GM19455 (cell line): ENCODE data around the gene PPP4R3A.
"Not testable (repeated sequence)": the region's sequence is repeated elsewhere in the genome, so short reads cannot be mapped to it uniquely, and the experiment has no call there.

Experiments used
- ATAC-seq: cut with Tn5 transposase; IDR thresholded peaks from one replicate; pipeline ENCODE4 v1.9.1; 2021; ENCODE audit not compliant: unreplicated experiment

Gene PPP4R3A

DNA sequence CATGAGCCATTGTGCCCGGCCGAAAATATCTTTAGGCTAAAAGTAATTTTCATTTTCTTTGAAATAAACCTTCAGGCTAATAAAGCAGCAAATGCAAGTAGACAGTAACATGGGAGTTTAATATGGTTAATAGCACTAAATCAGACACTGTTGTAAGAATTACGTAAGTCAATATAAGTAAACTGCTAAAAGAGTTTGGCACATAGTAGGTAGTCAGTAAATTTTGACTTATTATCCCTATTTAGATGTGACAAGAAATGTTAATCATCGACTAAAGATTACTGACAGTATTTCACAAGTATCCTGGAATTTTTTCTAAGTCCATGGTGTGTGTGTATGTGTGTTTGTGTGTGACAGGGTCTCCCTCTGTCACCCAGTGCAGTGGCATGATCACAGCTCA, 3.9 kb downstream of the PPP4R3A start:
- ATAC-seq, result no peak

DNA sequence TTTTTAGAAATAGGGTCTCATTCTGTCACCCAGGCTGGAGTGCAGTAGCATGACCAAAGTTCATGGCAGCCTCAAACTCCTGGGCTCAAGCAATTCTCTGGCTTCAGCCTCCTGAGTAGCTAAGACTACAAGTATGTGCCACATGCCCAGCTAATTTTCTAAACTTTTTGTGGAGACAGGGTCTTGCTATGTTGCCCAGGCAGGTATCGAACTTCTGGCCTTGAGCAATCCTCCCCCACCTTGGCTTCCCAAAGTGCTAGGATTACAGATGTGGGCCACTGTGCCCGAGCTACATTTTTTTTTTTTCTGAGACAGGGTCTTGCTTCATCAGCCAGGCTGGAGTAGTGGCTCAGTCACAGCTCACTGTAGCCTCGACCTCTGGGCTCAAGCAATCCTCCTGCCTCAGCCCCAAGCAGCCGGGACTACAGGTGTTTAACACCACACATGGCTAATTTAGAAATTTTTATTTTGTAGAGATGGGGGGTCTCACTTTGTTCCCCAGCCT, 7.1 kb downstream of the PPP4R3A start:
- ATAC-seq, result no peak

DNA sequence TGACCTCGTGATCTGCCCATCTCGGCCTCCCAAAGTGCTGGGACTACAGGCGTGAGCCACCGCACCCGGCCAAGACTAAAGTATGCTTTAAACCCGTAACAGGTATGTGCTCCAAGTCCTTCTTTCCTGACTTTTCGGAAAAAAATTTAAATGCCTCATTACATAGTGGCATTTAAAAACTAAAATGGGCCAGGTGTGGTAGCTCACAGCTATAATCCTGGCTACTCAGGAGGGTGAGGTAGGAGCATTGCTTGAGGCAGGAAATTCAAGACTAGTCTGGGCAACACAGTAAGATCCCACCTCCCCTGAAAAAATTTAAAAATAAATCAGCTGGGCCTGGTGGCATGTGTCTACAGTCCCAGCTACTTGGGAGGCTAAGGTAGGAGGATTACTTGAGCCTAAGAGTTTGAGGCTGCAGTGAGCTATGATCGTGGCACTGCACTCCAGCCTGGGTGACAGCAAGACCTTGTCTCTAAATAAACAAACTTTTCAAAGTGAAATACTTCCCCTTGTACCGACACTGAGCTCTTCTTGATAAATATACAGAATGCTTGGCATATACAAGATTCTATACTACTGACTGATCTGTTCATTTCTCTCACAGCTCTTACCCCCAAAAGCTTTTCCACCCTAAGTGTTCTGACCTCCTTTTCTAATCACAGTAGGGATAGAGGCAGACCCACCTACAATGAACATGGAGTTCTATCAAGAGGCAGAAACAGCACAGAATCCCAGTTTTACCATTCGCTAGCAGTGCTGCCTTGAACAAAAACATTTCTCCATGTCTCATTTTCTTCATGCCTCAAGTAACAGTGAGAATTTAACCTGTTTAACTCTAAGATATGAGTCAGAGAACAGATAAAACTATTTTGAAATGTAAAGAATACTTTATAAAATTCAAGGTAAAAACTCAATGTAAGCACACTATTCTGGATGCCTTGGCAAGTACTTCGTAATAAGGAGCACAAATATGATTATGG, 7.9 kb downstream of the PPP4R3A start:
- no peak for ATAC-seq

DNA sequence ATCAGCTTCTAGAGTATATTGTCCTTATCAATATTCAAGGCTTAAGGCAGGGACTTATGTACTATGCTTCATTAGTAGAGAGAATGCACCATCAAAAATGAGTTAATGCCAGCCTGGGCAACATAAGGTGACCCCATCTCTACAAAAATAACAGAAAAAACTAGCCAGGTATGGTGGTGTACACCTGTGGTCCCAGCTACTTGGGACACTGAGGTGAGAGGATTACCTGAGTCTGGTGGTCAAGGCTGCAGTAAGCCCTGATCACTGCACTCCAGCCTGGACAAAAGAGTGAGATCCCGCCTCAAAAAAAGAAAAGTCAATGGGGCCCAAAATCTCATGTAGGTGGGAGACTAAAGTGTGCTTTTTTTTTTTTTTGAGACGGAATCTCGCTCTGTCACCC, 8.8 kb downstream of the PPP4R3A start:
- no peak for ATAC-seq

DNA sequence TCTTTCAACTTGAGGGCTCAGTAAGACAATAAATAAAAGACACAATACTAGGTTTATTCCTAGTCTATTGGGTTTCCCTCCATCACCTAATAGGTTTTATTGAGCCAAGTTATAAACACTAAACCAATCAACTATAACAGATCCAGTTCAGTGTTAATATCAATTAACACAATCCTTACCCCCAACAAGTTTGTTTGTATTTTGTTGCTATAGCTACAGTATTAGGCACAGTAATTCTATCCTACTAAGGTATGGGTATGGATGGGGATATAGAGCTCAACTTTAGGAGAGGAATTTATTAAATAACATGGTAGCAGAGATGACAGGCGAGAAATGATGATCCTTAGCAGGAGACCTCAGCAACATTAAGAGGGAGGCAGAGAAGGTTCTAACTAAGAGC, 13.3 kb downstream of the PPP4R3A start:
- ATAC-seq, result no peak

DNA sequence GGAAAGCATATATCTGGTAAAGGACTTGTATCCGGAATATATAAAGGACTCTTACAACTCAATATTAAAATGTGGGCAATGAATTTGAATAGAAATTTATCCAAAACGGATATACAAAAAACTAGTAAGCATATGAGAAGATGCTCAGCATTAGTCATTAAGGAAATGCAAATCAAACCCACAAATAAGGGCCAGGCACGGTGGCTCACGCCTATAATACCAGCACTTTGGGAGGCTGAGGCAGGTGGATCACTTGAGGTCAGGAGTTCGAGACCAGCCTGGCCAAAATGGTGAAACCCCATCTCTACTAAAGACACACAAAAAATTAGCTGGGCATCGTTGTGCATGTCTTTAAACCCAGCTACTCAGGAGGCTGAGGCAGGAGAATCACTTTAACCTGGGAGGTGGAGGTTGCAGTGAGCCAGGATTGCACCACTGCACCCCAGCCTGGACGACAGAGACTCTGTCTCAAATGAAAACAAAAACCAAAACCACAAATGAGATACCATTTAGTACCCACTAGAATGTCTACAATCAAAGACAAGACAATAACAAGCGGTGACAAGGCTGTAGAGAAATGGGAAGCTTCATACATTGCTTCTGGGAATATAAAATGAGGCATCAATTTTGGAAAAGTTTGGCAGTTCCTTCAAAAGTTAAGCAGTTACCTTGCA, 15.6 kb downstream of the PPP4R3A start:
- not testable (repeated sequence) for ATAC-seq

DNA sequence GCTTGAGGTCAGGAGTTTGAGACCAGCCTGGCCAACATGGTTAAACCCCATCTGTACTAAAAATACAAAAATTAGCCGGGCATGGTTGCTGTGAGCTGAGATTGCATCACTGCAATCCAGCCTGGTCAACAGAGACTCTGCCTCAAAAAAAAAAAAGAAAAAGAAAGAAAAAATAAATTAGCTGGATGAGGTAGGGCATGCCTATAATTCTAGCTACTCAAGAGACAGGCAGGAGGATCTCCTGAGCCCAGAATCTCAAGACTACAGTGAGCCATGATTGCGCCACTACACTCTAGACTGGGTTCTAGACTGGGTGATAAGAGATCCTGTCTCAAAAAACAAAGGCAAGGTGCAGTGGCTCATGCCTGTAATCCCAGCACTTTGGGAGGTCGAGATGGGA, 16.9 kb downstream of the PPP4R3A start:
- no peak for ATAC-seq

DNA sequence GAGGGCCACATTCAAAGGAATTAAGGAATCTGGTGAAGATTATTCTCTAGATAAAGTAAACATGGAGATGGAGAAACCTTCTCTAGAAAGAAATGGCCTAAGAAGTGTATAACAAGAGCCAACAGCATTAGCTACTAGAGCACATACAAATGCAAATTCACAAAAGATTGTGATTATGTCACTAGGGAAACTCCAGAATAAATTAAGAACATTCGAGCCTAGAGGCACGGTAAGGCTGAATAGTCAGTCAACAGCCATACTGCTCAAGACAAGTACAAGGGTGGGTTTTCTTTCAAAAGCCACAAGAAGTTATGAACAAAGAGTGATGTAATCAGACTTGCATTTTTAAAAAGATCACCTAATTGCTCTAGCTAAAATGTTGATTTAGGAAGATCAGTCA, 25.4 kb downstream of the PPP4R3A start:
- ATAC-seq, result no peak

DNA sequence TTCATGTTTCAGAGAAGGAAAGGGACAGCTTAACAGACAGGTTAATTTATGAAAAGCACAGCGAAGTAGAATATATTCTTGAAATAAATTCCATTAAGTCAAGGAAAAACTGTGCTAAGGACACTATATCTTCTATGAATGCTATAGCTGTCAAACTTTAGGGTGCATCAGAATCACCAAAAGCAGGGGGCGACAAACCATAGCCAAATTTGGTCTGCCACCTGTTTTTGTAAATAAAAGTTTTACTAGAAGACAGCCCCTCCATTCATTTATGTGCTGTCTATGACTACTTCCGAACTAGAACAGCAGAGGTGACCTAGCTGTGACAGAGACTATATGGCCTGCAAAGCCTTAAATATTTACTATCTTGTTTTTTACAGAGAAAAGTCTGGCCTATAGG, 25.9 kb downstream of the PPP4R3A start:
- no peak for ATAC-seq

DNA sequence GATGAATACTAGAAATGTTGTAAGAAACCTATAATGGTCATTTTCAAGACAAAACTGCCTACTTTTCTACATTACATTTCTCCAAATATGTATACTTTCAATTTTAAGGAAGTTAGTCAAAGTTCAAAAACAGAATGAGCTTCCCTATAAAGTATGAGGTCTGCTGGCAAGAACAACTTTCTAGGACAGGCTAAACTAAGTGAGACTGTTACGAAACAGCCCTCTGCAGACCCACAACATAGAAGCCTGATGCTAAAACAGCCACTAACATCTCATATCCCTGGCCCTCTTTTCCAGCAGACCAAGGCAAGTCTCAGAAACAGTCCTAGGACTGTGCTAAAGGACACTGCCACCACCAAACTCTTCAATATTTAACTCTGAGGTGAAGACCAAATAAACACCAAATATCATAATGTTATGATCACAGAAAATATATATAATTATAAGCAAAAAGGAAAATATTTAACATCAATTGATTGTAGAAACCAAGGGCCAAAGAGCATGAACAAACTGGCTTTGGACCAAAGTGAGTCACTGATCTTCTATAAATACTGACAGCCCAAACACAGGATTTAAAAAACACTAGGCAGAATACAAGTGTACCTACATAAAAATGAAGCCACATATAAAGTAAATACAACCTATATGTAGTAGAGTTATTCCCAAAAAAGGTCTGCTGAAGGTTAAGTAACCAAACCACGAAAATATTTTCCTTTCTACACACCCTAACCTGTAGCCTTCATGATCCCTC, 27.7 kb downstream of the PPP4R3A start:
- no peak for ATAC-seq

DNA sequence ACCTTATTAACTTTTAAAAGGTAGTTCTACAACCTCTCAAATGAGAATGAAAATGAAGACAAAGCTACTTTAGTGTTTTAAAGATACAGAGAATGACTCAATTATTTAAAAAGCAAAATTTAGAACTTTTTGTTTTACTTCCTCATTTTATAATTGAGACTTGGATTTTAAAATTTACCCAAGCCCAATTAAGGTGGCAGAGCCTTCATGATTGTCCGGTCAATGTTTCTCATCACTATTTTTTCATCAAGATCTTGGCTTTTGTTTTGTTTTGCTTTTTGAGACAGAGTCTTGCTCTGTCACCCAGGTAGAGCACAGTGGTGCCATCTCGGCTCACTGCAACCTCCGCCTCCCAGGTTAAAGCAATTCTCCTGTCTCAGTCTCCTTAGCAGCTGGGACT, 32.7 kb downstream of the PPP4R3A start:
- ATAC-seq, result no peak

DNA sequence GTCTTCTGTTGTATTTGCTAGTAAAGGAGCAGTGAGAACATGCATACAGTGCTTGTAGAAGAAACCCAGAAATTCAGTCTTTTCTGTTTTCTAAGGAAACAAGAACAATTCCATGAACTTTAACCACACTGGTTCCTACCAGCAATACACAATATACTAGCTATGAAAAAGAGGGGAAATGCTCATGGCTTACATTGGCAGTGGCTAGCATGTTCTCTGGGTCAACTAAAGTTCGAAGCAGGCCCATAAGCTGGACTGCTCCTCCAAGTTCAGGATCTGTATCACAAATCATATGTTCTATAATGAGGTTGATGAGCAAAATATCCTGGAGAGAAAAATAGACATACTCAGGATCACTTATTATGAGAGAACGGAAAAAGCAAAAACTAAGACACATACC, 37.1 kb downstream of the PPP4R3A start:
- ATAC-seq, result no peak

DNA sequence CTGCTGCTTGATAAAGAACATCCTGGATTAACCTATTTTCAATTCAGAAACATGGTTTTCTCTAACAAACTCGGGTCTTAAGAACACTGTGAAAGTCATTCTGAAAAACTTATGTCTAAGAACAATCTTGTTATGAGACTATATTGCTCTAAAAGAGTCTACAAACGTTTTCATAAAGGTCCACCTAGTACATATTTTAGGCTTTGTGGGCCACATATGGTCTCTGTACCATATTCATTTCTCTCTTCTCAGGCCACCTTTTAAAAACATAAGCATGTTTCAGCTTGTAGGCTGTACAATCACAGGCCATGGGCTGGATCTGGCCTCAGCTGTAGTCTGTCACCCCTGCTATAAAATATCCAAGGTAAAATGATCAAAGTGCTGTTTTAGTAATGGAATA, 39.9 kb downstream of the PPP4R3A start:
- no peak for ATAC-seq

DNA sequence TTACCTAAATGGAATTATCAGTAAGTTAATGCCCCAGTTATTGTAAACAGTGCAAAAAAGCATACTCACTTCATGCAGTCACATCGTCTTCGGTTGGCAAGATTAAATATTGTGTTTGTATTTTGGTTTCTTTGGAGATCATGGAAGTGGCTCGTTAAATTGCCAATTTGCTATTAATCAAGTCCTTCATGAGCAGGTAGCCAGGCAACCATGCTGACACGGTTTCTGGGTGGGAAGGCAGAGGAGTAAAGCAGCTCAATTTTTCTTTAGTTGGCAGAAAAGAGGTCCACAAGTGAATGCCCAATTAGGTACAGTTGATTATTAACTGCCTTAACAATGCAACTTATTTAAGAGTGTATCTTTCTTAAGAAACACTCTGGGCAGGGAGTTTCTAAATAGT, 43.9 kb downstream of the PPP4R3A start:
- no peak for ATAC-seq

DNA sequence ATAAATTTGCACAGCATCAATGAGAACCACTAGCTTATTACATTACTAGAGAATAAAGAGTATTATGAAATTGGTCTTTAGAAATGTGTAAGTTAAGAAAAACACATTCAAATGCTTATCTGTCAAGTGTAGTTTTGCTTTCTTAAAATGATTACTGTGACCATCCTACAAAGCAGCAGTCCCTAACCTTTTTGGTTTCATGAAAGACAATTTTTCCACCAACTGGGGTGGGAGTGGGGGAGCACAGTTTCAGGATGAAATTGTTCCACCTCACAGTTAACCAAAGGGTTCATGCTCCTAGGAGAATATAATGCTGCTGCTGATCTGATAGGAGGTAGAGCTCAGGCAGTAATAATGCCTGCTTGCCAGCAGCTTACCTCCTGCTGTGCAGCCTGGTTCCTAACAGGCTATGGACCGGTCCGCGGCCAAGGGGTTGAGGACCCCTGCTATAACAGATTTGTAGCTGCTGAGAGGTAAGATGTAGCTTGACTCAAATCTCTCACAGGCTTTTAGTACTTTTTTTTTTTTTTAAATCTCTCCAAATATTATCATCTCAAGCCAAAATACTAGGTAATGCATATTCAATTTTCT, 45.4 kb downstream of the PPP4R3A start:
- no peak for ATAC-seq

DNA sequence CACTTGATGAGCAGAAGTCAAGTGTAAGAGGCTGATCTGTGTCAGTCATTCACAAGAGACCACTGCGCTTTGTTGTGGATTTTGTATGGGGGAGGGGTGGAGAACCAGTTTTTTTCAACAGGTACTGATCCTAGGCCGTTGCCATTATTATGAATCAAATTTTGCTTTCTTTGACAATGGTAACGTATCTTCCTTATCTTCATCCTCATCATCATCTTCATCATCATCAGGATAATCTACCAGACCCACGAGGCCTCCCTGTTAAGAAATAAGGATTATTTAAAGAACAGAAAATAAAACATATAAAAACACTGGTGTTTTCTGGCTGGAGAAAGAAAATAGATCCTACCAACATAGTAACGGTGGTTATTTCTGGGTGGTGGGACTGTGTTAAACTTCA, 51.5 kb downstream of the PPP4R3A start:
- no peak for ATAC-seq

DNA sequence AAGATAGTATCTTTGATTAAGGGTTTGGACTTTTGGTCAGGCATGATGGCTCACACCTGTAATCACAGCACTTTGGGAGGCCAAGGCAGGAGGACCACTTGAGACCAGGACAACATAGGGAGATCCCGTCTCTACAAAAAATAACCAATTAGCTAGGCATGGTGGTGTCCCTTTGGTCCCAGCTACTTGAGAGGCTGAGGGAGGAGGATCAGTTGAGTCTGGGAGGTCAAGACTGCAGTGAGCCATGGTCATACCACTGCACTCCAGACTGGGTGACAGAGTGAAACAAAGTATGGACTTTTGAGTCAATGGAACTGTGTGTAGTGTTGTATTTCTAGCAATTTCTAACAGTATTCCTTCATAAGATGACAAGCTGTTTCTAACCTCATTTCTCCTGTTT, 53.8 kb downstream of the PPP4R3A start:
- ATAC-seq, result no peak

DNA sequence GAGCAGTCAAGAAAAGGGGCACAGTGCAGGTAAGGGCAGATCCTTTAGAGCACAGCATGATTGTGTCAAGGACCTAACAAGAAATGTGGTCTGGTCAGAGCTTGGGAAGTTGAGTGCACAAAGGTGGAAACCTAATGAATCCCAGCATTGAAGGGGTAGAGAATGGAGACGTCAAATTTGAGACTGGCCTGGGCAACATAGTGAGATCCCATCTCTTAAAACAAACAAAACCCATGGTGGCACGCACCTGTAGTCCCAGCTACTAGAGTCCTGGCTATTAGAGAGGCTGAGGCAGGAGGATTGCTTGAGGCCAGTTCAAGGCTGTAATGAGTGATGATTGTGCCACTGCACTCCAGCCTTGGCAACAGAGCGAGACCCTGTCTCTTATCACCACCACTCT, 55.5 kb downstream of the PPP4R3A start:
- no peak for ATAC-seq

DNA sequence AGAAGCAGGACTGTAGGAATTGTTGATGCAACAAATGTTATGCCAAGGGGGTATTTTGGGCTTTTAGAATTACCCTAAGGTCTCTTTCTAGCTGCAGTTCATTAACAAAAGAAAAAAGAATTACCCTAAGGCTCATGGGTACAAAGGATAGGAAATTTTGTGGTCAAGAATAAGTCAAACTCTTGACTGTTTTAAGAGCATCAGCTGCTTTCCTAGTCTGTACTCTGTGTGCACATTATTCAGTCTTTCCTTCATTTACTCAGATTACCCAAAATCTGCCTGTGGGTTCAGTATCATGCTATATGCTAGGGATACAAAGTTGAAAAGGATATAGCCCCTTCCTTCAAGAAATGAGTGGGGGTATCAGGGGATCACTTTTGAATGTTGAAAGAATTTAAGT, 56.0 kb downstream of the PPP4R3A start:
- no peak for ATAC-seq

DNA sequence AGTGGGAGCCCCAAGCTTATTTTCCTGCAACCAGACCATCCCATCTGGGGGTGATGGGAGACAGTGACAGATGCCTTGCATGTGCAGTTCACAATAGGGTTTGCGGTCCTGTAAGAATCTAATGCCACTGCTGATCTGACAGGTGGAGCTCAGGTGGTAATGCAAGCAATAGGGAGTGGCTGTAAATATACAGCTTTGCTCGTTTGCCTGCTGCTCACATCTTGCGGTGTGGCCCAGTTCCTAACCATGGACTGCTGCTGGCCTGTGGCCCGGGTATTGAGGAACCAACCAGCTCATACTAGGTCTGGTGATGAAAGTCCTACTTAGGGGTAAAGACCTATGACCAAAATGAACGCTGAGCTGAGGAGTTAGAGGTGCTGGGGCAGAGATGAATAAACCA, 56.4 kb downstream of the PPP4R3A start:
- ATAC-seq, result no peak
